NB4 (cell line): ENCODE results near the gene ZNF784.

Experiments used
- DNase-seq: peaks from one replicate; pipeline ENCODE4 v3.0.0; 2010; ENCODE audit warnings: low read depth
- H3K4me3 ChIP-seq: one replicate; pipeline ENCODE4 v1.5.1; 2011; ENCODE audit warnings: mild to moderate bottlenecking, low read depth, low read length, moderate library complexity
- CTCF ChIP-seq: IDR thresholded peaks from one replicate; pipeline ENCODE4 v1.5.1; 2012; ENCODE audit warnings: low read depth, low read length
- MAX ChIP-seq: IDR thresholded peaks from 2 replicates; pipeline ENCODE4 v1.6.1; 2011; ENCODE audit warnings: low read depth, low read length
- MYC ChIP-seq: IDR thresholded peaks from 2 replicates; pipeline ENCODE4 v1.6.1; 2011; ENCODE audit warnings: low read depth, low read length
- POLR2A ChIP-seq: IDR thresholded peaks from 2 replicates; pipeline ENCODE4 v1.6.1; 2011; ENCODE audit warnings: mild to moderate bottlenecking; ENCODE audit not compliant: insufficient read length; ENCODE audit errors: extremely low read depth

ZNF784 gene

GRCh38 chr19:55597501-55597921 lies 26.9 kb downstream of the ZNF784 start:
- H3K4me3 ChIP-seq: no peak overlapping the region
- TF ChIP-seq CTCF (no peak), MYC (no peak), MAX (no peak), POLR2A (no peak)
- DNase-seq: no peak

- H3K4me3 ChIP-seq: no peak overlapping the region
- DNase-seq: no peak
- TF ChIP-seq POLR2A: no peak
- no peak for TF ChIP-seq MYC
- no peak for TF ChIP-seq CTCF
- no peak for TF ChIP-seq MAX
Measured at GRCh38 chr19:55596304-55596703, 28.1 kb downstream of the ZNF784 start.

GRCh38 chr19:55594996-55595545 lies 29.3 kb downstream of the ZNF784 start:
- no peak for TF ChIP-seq MAX
- TF ChIP-seq POLR2A: no peak
- no peak for TF ChIP-seq MYC
- no peak for TF ChIP-seq CTCF
- H3K4me3 ChIP-seq: no peak overlapping the region
- DNase-seq: no peak

GRCh38 chr19:55593096-55593772 lies 31.1 kb downstream of the ZNF784 start:
- H3K4me3 ChIP-seq: no peak overlapping the region
- DNase-seq: no peak
- TF ChIP-seq POLR2A: no peak
- no peak for TF ChIP-seq MYC

- no peak for DNase-seq
Measured at GRCh38 chr19:55592391-55593090, 31.8 kb downstream of the ZNF784 start.

More at GRCh38 chr19:55592391-55593090, 31.8 kb downstream of the ZNF784 start:
- TF ChIP-seq POLR2A (no peak), MAX (no peak), CTCF (no peak), MYC (no peak)
- no peak overlapping the region for H3K4me3 ChIP-seq
